Calu3 (cell line): ENCODE data around the gene SYT10. TPM values are rescaled to one million over a fixed set of nuclear protein-coding genes. Genes with fewer than 3 reads are reported as not detected.
"Not testable (repeated sequence)": the region's sequence is repeated elsewhere in the genome, so short reads cannot be mapped to it uniquely, and the experiment has no call there.

Experiments used
- BruUV-seq: library from RNA; stranded (reverse); fragments of 400-500 nt; replicated peaks from 2 replicates; lab custom pipeline; 2021; lab: Mats Ljungman, UMichigan
- CTCF ChIA-PET: fragments of 300-600 bp; sonication (Branson Sonifier 250); formaldehyde crosslinking; loops from one replicate; lab custom pipeline; 2022; ENCODE audit warnings: antibody characterized with exemption; lab: Charles Lee
- DNase-seq: peaks from one replicate; pipeline ENCODE4 v3.0.0; 2022
- H3K27ac Mint-ChIP-seq: one replicate; pipeline ENCODE4 v1.8.0; 2022; ENCODE audit warnings: mixed read lengths; ENCODE audit not compliant: unreplicated experiment
- H3K27me3 Mint-ChIP-seq: one replicate; pipeline ENCODE4 v1.8.0; 2022; ENCODE audit warnings: mixed read lengths; ENCODE audit not compliant: unreplicated experiment
- H3K36me3 Mint-ChIP-seq: one replicate; pipeline ENCODE4 v1.8.0; 2022; ENCODE audit warnings: mild to moderate bottlenecking, moderate library complexity, mixed read lengths; ENCODE audit not compliant: insufficient read depth, unreplicated experiment
- H3K4me1 Mint-ChIP-seq: one replicate; pipeline ENCODE4 v1.8.0; 2022; ENCODE audit warnings: mild to moderate bottlenecking, low read depth, mixed read lengths; ENCODE audit not compliant: unreplicated experiment
- H3K4me3 Mint-ChIP-seq: one replicate; pipeline ENCODE4 v1.8.0; 2022; ENCODE audit warnings: mild to moderate bottlenecking, low read depth, moderate library complexity, mixed read lengths; ENCODE audit not compliant: unreplicated experiment
- H3K9me3 Mint-ChIP-seq: one replicate; pipeline ENCODE4 v1.8.0; 2022; ENCODE audit warnings: low read depth, mixed read lengths; ENCODE audit not compliant: unreplicated experiment
- CTCF ChIP-seq: fragments of 200-600 bp; IDR thresholded peaks from one replicate; pipeline ENCODE4 v1.8.0; 2022; ENCODE audit warnings: antibody characterized with exemption; ENCODE audit not compliant: unreplicated experiment
- intact Hi-C: fragments of 100-400 bp; cut with micrococcal nuclease; formaldehyde crosslinking; loops from one replicate; pipeline ENCODE4 v1.10.0; 2022; ENCODE audit not compliant: unreplicated experiment
- total RNA-seq: library from RNA; stranded (reverse); gene quantifications from 2 replicates; pipeline ENCODE4 v1.2.3, GENCODE V29; 2022

SYT10 gene
- total RNA-seq, 1 experiment from 2014 or later = 2.9 TPM

GRCh38 chr12:33427071-33427470, 12.5 kb downstream of the SYT10 start:
- CTCF ChIA-PET = interaction anchor here (1.3 kb wide), 1 partner anchor 179 kb away, joined by 3 read pairs; no protein-coding TSS in a partner anchor
- TF ChIP-seq CTCF = peak; percentile 47
- H3K36me3 Mint-ChIP-seq = no peaks in the 10 kb centered on the region
- no peak overlapping the region for H3K4me3 Mint-ChIP-seq
- intact Hi-C loops = loop anchor here (1.0 to 10.0 kb wide), 4 partner anchors 202 to 672 kb away; partner anchors contain the start of gene YARS2
- peaks cover 34% of the 10 kb centered on the region for H3K4me1 Mint-ChIP-seq
- no peak overlapping the region for H3K27ac Mint-ChIP-seq
- no TSS peak for BruUV-seq
- no peaks in the 10 kb centered on the region for H3K9me3 Mint-ChIP-seq
- peak; percentile 50 for DNase-seq
- H3K27me3 Mint-ChIP-seq = no peaks in the 10 kb centered on the region

- CTCF ChIA-PET = no interaction called here
- peaks cover 28% of the 10 kb centered on the region for H3K4me1 Mint-ChIP-seq
- no peak for DNase-seq
- no peaks in the 10 kb centered on the region for H3K36me3 Mint-ChIP-seq
- no peaks in the 10 kb centered on the region for H3K27me3 Mint-ChIP-seq
- H3K9me3 Mint-ChIP-seq = no peaks in the 10 kb centered on the region
- H3K4me3 Mint-ChIP-seq = no peak overlapping the region
- intact Hi-C loops = loop anchor here (10.0 kb wide), 2 partner anchors 199 to 669 kb away; partner anchors contain the start of gene YARS2
- BruUV-seq = no TSS peak
- no peak for TF ChIP-seq CTCF
- no peak overlapping the region for H3K27ac Mint-ChIP-seq
Observed at GRCh38 chr12:33423706-33424105, 15.9 kb downstream of the SYT10 start.

- H3K9me3 Mint-ChIP-seq, H3K4me1 Mint-ChIP-seq, BruUV-seq, DNase-seq, H3K36me3 Mint-ChIP-seq, H3K4me3 Mint-ChIP-seq, CTCF ChIA-PET, intact Hi-C loops, H3K27ac Mint-ChIP-seq, H3K27me3 Mint-ChIP-seq: not testable (repeated sequence)
Observed at GRCh38 chr12:33412410-33412809, 27.2 kb downstream of the SYT10 start.

- CTCF ChIA-PET = no interaction called here
- Mint-ChIP-seq H3K36me3 (no peaks in the 10 kb centered on the region), H3K4me3 (no peak overlapping the region), H3K27me3 (no peaks in the 10 kb centered on the region), H3K27ac (no peak overlapping the region), H3K4me1 (no peaks in the 10 kb centered on the region), H3K9me3 (no peaks in the 10 kb centered on the region)
- no peak for TF ChIP-seq CTCF
- DNase-seq = no peak
- intact Hi-C loops = no loop called here
- BruUV-seq = no TSS peak
Observed at GRCh38 chr12:33383503-33383902, 56.1 kb downstream of the SYT10 start.

GRCh38 chr12:33376153-33376552, 63.5 kb downstream of the SYT10 start:
- DNase-seq = no peak
- H3K4me3 Mint-ChIP-seq = no peak overlapping the region
- no peak overlapping the region for H3K27ac Mint-ChIP-seq
- CTCF ChIA-PET = no interaction called here
- H3K4me1 Mint-ChIP-seq = peaks cover 7% of the 10 kb centered on the region
- H3K36me3 Mint-ChIP-seq = no peaks in the 10 kb centered on the region
- intact Hi-C loops = no loop called here
- H3K27me3 Mint-ChIP-seq = no peaks in the 10 kb centered on the region
- H3K9me3 Mint-ChIP-seq = no peaks in the 10 kb centered on the region
- BruUV-seq = no TSS peak
- TF ChIP-seq CTCF = no peak
